Fibroblast of pulmonary artery (primary cell): Measurements from ENCODE around the gene CLDN9.

Source experiments
- DNase-seq: peaks from one replicate; pipeline ENCODE4 v3.0.0-alpha.2; 2010; ENCODE audit warnings: low read depth
- H3K4me3 ChIP-seq: replicated peaks from 2 replicates; pipeline ENCODE4 v1.5.1; 2011; ENCODE audit warnings: low read depth, mild to moderate bottlenecking, control low read depth, low read length, moderate library complexity
- TF ChIP-seq, protein P1 (sequence below): IDR thresholded peaks from 2 replicates; pipeline ENCODE4 v1.5.1; 2011; ENCODE audit warnings: mild to moderate bottlenecking, control low read depth, low read length, inconsistent platforms; ENCODE audit errors: missing control alignments

CLDN9 gene

GRCh38 chr16:2971134-2971984 is 41.4 kb upstream of the CLDN9 start:
- no peak for DNase-seq
- H3K4me3 ChIP-seq = no peak overlapping the region
- TF ChIP-seq, protein P1, sequence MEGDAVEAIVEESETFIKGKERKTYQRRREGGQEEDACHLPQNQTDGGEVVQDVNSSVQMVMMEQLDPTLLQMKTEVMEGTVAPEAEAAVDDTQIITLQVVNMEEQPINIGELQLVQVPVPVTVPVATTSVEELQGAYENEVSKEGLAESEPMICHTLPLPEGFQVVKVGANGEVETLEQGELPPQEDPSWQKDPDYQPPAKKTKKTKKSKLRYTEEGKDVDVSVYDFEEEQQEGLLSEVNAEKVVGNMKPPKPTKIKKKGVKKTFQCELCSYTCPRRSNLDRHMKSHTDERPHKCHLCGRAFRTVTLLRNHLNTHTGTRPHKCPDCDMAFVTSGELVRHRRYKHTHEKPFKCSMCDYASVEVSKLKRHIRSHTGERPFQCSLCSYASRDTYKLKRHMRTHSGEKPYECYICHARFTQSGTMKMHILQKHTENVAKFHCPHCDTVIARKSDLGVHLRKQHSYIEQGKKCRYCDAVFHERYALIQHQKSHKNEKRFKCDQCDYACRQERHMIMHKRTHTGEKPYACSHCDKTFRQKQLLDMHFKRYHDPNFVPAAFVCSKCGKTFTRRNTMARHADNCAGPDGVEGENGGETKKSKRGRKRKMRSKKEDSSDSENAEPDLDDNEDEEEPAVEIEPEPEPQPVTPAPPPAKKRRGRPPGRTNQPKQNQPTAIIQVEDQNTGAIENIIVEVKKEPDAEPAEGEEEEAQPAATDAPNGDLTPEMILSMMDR = no peak

- TF ChIP-seq, protein P1 = no peak
- DNase-seq = no peak
- H3K4me3 ChIP-seq = no peak overlapping the region
These were observed 40.5 kb upstream of the CLDN9 start for GRCh38 chr16:2971985-2972784.

GRCh38 chr16:2973093-2973492 is 39.6 kb upstream of the CLDN9 start:
- TF ChIP-seq, protein P1 = no peak
- no peak overlapping the region for H3K4me3 ChIP-seq
- DNase-seq = no peak

DNA sequence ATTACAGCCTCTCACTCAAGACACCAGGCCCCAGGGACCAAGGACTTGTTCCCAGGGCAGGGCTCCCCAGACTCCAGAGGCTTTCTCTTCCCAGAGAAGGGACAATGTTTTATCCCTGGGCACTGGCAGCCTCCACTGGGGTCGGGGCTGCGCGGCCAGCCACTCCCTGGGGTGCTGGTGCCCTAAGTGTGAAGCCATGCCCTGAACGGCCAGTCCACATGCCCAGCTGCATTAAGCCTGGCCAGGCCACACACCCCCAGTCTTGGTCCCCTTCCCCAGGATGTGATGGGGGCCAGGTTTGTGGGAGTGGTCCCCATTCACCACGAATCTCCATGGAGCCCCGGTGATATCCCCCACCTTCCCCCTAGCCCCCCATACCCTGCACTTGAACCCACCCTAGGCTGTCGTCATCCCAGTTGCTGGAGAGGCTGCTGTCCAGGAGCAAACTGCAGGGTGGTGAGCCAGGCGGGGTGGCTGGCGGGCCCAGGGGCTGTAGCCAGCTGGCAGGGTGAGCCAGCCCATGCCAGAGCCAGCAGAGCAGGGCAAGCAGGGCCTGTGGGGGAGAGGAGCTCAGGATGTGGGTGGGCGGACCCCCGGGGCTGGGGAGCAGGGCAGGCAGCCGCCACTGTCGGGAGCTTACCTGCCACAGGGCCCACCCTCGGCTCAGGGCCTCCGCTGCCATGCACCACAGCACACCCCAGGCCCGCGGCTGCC is 39.0 kb upstream of the CLDN9 start:
- H3K4me3 ChIP-seq = no peak overlapping the region
- TF ChIP-seq, protein P1 = no peak
- no peak for DNase-seq

DNA sequence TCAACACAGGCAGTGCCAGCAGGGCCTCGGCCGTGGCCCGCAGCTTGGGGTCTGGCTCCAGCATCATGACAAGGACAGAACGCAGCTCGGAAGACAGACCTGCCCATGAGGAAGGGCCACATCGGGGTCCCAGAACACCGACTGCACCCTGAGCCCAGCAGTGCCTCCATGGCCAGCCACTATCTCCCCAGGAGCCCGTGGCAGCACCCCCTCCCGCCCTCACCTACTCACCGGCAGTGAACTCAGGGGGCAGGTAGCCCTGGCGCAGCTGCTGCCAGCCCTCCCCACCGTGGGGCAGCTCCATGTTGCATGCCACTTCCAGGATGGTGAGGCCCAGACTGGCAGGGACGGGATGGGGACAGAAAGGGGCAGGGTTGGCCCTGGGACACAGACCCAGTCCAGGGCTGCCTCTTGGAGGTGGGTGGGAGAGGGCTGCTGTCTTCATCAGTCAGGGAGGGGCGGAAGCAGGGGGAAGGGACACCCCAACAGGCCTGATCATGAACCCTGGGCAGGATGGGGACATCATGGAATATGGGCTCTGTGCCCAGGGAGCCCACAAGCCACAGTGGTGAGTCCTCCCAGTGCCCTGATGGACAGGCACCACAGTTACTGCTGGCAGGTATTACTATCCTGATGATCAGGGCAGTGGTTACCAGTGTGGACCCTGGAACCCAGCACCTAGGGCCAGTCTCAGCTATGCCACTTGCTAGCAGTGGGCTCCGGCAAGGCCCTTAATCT is 38.2 kb upstream of the CLDN9 start:
- no peak for DNase-seq

More for the DNA sequence above, 38.2 kb upstream of the CLDN9 start:
- no peak overlapping the region for H3K4me3 ChIP-seq
- TF ChIP-seq, protein P1 = no peak
